Stimulated activated CD8-positive, alpha-beta memory T cell treated with anti-CD3 and anti-CD28 coated beads, Interleukin-12 subunit alpha, Interleukin-12 subunit beta, amount 100 ng/mL, for 4 hours (primary cell): ENCODE measurements around the gene ZNF432.

ENCODE experiments used
- DNase-seq: peaks from one replicate; pipeline ENCODE4 v3.0.0-alpha.2; 2020; ENCODE audit warnings: low read depth

The ZNF432 gene

DNA sequence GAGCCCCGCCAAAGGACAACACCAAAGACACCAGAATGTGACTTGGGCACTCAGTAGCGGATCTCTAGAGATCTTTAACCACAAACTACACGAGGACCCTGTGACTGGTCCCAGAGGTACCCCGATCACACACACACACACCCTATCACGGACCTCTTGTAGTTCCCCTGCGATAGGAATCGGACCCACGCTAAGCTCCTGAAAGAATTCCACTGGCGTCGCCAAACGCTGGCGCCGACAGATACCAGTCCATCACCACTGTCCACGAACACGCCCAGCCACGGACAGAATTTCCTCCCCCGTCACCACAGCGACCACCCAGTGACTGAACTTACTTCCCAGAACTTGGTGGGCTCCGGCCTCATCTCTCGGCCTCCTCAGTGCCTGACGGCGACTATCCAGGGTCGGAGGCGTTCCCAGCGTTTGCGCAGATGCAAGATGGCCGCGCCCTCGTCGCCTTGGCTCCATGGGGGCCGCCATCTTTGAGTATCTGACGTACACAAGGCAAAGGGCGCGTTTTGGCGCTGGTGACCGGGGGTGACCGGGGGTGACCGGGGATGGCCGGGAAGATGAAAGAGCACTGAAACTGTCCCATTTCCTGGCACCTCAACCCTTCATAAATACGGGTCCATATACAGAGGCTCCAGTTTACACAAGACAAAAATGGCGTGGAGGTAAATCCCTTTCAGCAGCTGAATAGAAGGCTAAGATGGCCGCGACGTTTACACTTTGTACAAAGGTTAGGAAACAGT lies 40.7 kb downstream of the ZNF432 start, which contains the start of gene ZNF615:
Gene ZNF615 (minus strand): TSS at position 406 of the 752 bp plus-strand sequence. CDS start 4,500 bp downstream, outside the sequence.
- DNase-seq = peak; percentile 76

DNA sequence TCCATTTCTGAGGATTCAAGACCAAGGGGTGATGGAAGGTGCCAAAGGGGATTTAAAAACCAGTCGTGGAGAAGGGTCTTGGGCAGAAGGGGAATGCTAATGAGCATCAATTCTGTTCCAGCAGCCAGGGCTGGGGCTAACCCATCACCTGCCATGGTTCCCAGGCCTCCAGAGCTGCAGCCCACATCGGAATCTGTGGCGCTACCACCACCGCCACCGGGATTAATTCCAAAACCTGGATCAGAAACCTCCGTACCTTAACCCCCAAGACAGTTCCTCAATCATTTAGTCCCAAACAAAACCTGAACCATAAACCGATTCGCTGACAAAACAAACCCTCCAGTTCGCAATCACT lies 41.2 kb downstream of the ZNF432 start:
- DNase-seq = no peak

DNA sequence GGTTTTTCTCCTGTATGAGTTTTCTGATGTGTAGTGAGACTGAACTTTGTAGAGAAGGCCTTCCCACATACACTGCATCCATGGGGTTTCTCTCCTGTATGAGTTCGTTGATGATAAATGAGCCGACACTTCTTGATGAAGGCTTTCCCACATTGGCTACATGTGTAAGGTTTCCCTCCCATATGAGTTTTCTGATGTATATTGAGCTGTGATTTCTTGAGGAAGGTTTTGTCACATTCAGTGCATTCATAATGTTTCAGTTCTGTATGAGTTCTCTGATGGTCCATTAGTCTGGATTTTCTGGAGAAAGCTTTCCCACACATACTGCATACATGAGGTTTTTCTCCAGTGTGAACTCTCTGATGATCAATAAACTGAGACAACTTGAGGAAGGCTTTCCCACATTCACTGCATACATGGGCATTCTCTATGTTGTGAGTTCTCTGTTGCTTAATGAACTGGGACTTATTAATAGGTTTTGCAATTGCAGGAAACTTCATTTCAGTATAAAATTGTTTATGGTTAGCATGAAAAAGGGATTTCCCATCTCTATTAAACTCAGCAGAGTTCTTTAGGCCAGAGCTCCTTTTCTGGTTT lies 54.5 kb downstream of the ZNF432 start:
- DNase-seq = no peak

DNA sequence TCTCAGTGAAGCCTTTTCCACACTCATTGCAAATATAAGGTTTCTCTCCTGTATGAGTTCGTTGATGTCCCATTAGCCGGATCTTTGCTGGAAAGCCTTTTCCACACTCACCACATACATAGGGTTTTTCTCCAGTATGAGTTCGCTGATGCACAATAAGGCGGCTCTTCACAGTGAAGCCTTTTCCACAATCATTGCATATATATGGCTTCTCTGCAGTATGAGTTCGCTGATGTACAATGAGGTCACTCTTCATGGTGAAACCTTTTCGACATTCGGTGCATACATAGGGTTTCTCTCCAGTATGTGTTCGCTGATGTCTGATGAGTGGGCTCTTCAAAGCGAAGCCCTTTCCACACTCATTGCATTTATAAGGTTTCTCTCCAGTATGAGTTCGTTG lies 55.2 kb downstream of the ZNF432 start:
- DNase-seq = no peak

DNA sequence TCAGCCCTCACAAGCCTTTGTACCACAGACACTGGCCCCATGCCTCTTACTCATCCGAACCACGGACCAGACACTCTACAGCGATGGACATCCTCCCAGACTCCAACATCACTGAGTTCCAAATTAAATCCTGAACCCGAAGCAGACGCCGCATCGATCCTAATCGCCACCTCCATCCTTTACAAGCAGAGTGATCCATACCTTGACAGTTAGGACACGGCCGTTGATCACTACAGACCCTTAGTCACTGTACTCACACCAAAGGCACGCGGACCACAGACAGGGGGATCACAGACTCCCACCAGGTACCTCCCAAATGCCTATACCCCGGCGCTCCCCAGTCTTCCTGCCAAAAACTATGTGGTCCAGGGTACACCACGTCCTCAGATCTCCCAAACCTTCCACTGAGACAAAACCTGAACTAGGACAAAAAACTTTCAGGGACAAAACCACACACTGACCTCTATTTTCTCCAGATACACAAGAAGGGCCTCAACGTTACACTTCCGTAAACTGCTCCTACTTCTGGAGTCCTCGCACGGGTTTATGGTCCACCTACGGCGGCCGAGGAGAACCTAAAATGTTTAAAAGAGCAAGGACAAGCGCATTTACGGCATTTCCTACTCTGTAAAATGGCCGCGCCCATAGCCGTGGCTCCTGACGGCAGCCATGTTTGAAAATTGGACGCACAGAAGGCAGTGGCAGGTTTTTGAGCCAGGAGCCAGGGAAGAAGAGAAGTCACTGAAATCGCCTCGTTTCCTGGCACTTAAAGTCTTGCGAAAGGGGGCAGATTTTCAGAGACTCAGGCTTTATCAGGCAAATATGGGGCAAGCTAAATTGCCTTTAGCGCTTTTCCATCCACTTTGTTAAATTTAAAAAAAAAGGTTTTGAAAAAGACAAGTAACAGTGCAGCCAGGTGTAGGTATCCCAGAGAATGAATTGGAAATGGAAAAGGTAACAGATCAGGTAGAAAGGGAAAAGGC lies 62.0 kb downstream of the ZNF432 start, which contains the start of gene ZNF350:
Gene ZNF350 (minus strand): TSS at position 532 of the 983 bp plus-strand sequence. CDS start 12,480 bp downstream, outside the sequence.
- DNase-seq = peak; percentile 69

DNA sequence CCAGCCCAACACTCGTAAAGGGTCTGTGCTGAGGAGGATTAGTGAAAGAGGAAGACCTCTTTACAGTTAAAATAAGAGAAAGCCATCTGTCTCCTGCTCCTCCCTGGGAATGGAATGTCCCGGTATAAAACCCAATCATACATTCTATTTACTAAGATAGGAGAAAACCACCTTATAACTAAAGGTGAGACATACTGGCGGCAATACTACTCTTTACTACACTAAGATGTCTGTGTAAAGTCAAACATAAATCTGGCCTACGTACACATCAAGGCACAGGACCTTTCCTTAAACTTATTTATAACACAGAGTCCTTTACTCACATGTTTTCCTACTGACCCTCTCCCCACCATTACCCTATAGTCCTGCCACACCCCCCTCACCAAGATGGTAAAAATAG lies 65.3 kb downstream of the ZNF432 start:
- DNase-seq = no peak
